Measurements from ENCODE around the gene TMEM14C.
"Not testable (repeated sequence)": the region's sequence is repeated elsewhere in the genome, so short reads cannot be mapped to it uniquely, and the experiment has no call there.

The TMEM14C gene

GRCh38 chr6:10733863-10734262, 11.0 kb downstream of the TMEM14C start:
- no peak for FAIRE-seq
- TF ChIP-seq CTCF (IDR thresholded peaks at IDR 0.05; ENCODE audit: insufficient read depth, missing control alignments), result no peak
- DNase-seq (ENCODE audit: insufficient read length, low spot score), result no peak

GRCh38 chr6:10736731-10737130, 13.9 kb downstream of the TMEM14C start:
- FAIRE-seq (no peak), DNase-seq (ENCODE audit: insufficient read length, low spot score) (no peak)
- no peak for TF ChIP-seq CTCF (IDR thresholded peaks at IDR 0.05; ENCODE audit: insufficient read depth, missing control alignments)

- FAIRE-seq, result no peak
- no peak for TF ChIP-seq CTCF (IDR thresholded peaks at IDR 0.05; ENCODE audit: insufficient read depth, missing control alignments)
- no peak for DNase-seq (ENCODE audit: insufficient read length, low spot score)
These were observed 17.2 kb downstream of the TMEM14C start for GRCh38 chr6:10740061-10740460.

GRCh38 chr6:10741643-10742042, 18.8 kb downstream of the TMEM14C start:
- not testable (repeated sequence) for FAIRE-seq

GRCh38 chr6:10742251-10742650, 19.4 kb downstream of the TMEM14C start:
- no peak for TF ChIP-seq CTCF (IDR thresholded peaks at IDR 0.05; ENCODE audit: insufficient read depth, missing control alignments)
- DNase-seq (ENCODE audit: insufficient read length, low spot score) (no peak), FAIRE-seq (no peak)

More at GRCh38 chr6:10741643-10742042, 18.8 kb downstream of the TMEM14C start:
- DNase-seq (ENCODE audit: insufficient read length, low spot score), result not testable (repeated sequence)

GRCh38 chr6:10743515-10743914, 20.6 kb downstream of the TMEM14C start:
- DNase-seq (ENCODE audit: insufficient read length, low spot score) (no peak), FAIRE-seq (no peak)

GRCh38 chr6:10745116-10745515, 22.2 kb downstream of the TMEM14C start:
- DNase-seq (ENCODE audit: insufficient read length, low spot score), result no peak
- no peak for FAIRE-seq
- no peak for TF ChIP-seq CTCF (IDR thresholded peaks at IDR 0.05; ENCODE audit: insufficient read depth, missing control alignments)

More at GRCh38 chr6:10743515-10743914, 20.6 kb downstream of the TMEM14C start:
- TF ChIP-seq CTCF (IDR thresholded peaks at IDR 0.05; ENCODE audit: insufficient read depth, missing control alignments), result no peak

GRCh38 chr6:10746915-10747250, 24.0 kb downstream of the TMEM14C start:
- DNase-seq (ENCODE audit: insufficient read length, low spot score) (no peak), FAIRE-seq (no peak)
- TF ChIP-seq CTCF (IDR thresholded peaks at IDR 0.05; ENCODE audit: insufficient read depth, missing control alignments), result no peak
